Measurements from ENCODE around the gene LPCAT2. TPM values are rescaled to one million over a fixed set of nuclear protein-coding genes. Genes with fewer than 3 reads are reported as not detected.
A peak's percentile ranks its signal among the peaks of the same experiment; 100 is the strongest.

The LPCAT2 gene
- total RNA-seq, 1 donor from 2014 or later, result 11.3 TPM

GRCh38 chr16:55502801-55503366 is 6.0 kb upstream of the LPCAT2 start:
- no peaks in the 10 kb centered on the region for H3K27me3 ChIP-seq
- H3K27ac ChIP-seq, result peak overlapping the region; percentile 71
- peaks cover 42% of the 10 kb centered on the region for H3K4me1 ChIP-seq
- H3K36me3 ChIP-seq, result peaks cover 0 to 19% of the 10 kb centered on the region in 2 donors
- no peak overlapping the region for H3K4me3 ChIP-seq
- no peaks in the 10 kb centered on the region for H3K9me3 ChIP-seq
- intact Hi-C loops (cut with DNase I), result no loop called here
- peak in 1 of 2 donors; percentile 95 for DNase-seq (ENCODE audit: extremely low spot score in 2 of 2)
- TF ChIP-seq POLR2A (IDR thresholded peaks at IDR 0.05), result no peak
- peak; percentile 51 to 93 for TF ChIP-seq POLR2AphosphoS5 (IDR thresholded peaks at IDR 0.05; ENCODE audit: insufficient read depth in 1 of 2, low read depth in 1 of 2)
- peak in 1 of 3 experiments; percentile 18 for TF ChIP-seq CTCF (IDR thresholded peaks at IDR 0.05)

GRCh38 chr16:55503726-55504550 is 4.9 kb upstream of the LPCAT2 start:
- TF ChIP-seq POLR2A (IDR thresholded peaks at IDR 0.05) (no peak), POLR2AphosphoS5 (IDR thresholded peaks at IDR 0.05; ENCODE audit: insufficient read depth in 1 of 2, low read depth in 1 of 2) (no peak), CTCF (IDR thresholded peaks at IDR 0.05) (no peak)
- DNase-seq (ENCODE audit: extremely low spot score in 2 of 2), result peak in 1 of 2 donors; percentile 83
- Histone ChIP-seq H3K9me3 (no peaks in the 10 kb centered on the region), H3K4me1 (peaks cover 48% of the 10 kb centered on the region), H3K27me3 (no peaks in the 10 kb centered on the region), H3K36me3 (peaks cover 0 to 14% of the 10 kb centered on the region in 2 donors), H3K4me3 (no peak overlapping the region), H3K27ac (peak overlapping the region; percentile 71)
- intact Hi-C loops (cut with DNase I), result no loop called here

GRCh38 chr16:55505333-55506015 is 3.4 kb upstream of the LPCAT2 start:
- peak in 1 of 2 donors; percentile 13 for TF ChIP-seq POLR2AphosphoS5 (IDR thresholded peaks at IDR 0.05; ENCODE audit: insufficient read depth in 1 of 2, low read depth in 1 of 2)
- no peak for TF ChIP-seq POLR2A (IDR thresholded peaks at IDR 0.05)
- Histone ChIP-seq H3K9me3 (no peaks in the 10 kb centered on the region), H3K4me1 (peaks cover 48% of the 10 kb centered on the region), H3K36me3 (peaks cover 0 to 14% of the 10 kb centered on the region in 2 donors), H3K27me3 (no peaks in the 10 kb centered on the region), H3K27ac (no peak overlapping the region), H3K4me3 (no peak overlapping the region)
- intact Hi-C loops (cut with DNase I), result no loop called here
- DNase-seq (ENCODE audit: extremely low spot score in 2 of 2), result no peak

- TF ChIP-seq POLR2A (IDR thresholded peaks at IDR 0.05), result no peak
- TF ChIP-seq POLR2AphosphoS5 (IDR thresholded peaks at IDR 0.05; ENCODE audit: insufficient read depth in 1 of 2, low read depth in 1 of 2), result no peak
- no peak for TF ChIP-seq CTCF (IDR thresholded peaks at IDR 0.05)
- no peak for DNase-seq (ENCODE audit: extremely low spot score in 2 of 2)
- H3K4me3 ChIP-seq, result no peak overlapping the region
- peaks cover 0 to 14% of the 10 kb centered on the region in 2 donors for H3K36me3 ChIP-seq
- H3K4me1 ChIP-seq, result peaks cover 42% of the 10 kb centered on the region
- H3K27me3 ChIP-seq, result no peaks in the 10 kb centered on the region
- intact Hi-C loops (cut with DNase I), result no loop called here
- H3K9me3 ChIP-seq, result no peaks in the 10 kb centered on the region
- H3K27ac ChIP-seq, result no peak overlapping the region
Observed at GRCh38 chr16:55506083-55506482, 2.8 kb upstream of the LPCAT2 start.

GRCh38 chr16:55506708-55507107 is 2.2 kb upstream of the LPCAT2 start:
- intact Hi-C loops (cut with DNase I), result no loop called here
- Histone ChIP-seq H3K27me3 (no peaks in the 10 kb centered on the region), H3K4me1 (peaks cover 35% of the 10 kb centered on the region), H3K36me3 (peaks cover 0 to 14% of the 10 kb centered on the region in 2 donors), H3K27ac (no peak overlapping the region), H3K9me3 (no peaks in the 10 kb centered on the region), H3K4me3 (no peak overlapping the region)
- no peak for DNase-seq (ENCODE audit: extremely low spot score in 2 of 2)
- no peak for TF ChIP-seq POLR2A (IDR thresholded peaks at IDR 0.05)
- no peak for TF ChIP-seq CTCF (IDR thresholded peaks at IDR 0.05)
- no peak for TF ChIP-seq POLR2AphosphoS5 (IDR thresholded peaks at IDR 0.05; ENCODE audit: insufficient read depth in 1 of 2, low read depth in 1 of 2)

All from vagina (tissue), 2 donors.